ENCODE measurements around the gene ZNF541.
A peak's percentile ranks its signal among the peaks of the same experiment; 100 is the strongest.

The ZNF541 gene

GRCh38 chr19:47544075-47544474 is 28.9 kb downstream of the ZNF541 start:
- no peak for DNase-seq (ENCODE audit: low read depth)

GRCh38 chr19:47542030-47542475 is 30.9 kb downstream of the ZNF541 start:
- DNase-seq (ENCODE audit: low read depth): peak; percentile 8

- no peak for DNase-seq (ENCODE audit: low read depth)
Observed at GRCh38 chr19:47541518-47541917, 31.4 kb downstream of the ZNF541 start.

- peak; percentile 51 for DNase-seq (ENCODE audit: low read depth)
Observed at GRCh38 chr19:47540748-47541147, 32.2 kb downstream of the ZNF541 start.

GRCh38 chr19:47539747-47540311 is 33.1 kb downstream of the ZNF541 start:
- DNase-seq (ENCODE audit: low read depth): no peak

GRCh38 chr19:47538812-47539211 is 34.1 kb downstream of the ZNF541 start:
- DNase-seq (ENCODE audit: low read depth): no peak

GRCh38 chr19:47537493-47537892 is 35.5 kb downstream of the ZNF541 start:
- DNase-seq (ENCODE audit: low read depth): no peak

- no peak for DNase-seq (ENCODE audit: low read depth)
Observed at GRCh38 chr19:47534628-47535027, 38.3 kb downstream of the ZNF541 start.

- no peak for DNase-seq (ENCODE audit: low read depth)
Observed at GRCh38 chr19:47531640-47532387, 41.1 kb downstream of the ZNF541 start.

GRCh38 chr19:47529018-47529742 is 43.8 kb downstream of the ZNF541 start:
- no peak for DNase-seq (ENCODE audit: low read depth)

GRCh38 chr19:47526798-47527197 is 46.1 kb downstream of the ZNF541 start:
- no peak for DNase-seq (ENCODE audit: low read depth)

GRCh38 chr19:47523473-47523872 is 49.5 kb downstream of the ZNF541 start:
- no peak for DNase-seq (ENCODE audit: low read depth)
